GM18867 (cell line): ENCODE measurements around the gene DACT3.
"Not testable (repeated sequence)": the region's sequence is repeated elsewhere in the genome, so short reads cannot be mapped to it uniquely, and the experiment has no call there.

Source experiments
- ATAC-seq: cut with Tn5 transposase; IDR thresholded peaks from one replicate; pipeline ENCODE4 v1.9.1; 2021; ENCODE audit warnings: mild to moderate bottlenecking, moderate library complexity; ENCODE audit not compliant: unreplicated experiment

Gene DACT3

DNA sequence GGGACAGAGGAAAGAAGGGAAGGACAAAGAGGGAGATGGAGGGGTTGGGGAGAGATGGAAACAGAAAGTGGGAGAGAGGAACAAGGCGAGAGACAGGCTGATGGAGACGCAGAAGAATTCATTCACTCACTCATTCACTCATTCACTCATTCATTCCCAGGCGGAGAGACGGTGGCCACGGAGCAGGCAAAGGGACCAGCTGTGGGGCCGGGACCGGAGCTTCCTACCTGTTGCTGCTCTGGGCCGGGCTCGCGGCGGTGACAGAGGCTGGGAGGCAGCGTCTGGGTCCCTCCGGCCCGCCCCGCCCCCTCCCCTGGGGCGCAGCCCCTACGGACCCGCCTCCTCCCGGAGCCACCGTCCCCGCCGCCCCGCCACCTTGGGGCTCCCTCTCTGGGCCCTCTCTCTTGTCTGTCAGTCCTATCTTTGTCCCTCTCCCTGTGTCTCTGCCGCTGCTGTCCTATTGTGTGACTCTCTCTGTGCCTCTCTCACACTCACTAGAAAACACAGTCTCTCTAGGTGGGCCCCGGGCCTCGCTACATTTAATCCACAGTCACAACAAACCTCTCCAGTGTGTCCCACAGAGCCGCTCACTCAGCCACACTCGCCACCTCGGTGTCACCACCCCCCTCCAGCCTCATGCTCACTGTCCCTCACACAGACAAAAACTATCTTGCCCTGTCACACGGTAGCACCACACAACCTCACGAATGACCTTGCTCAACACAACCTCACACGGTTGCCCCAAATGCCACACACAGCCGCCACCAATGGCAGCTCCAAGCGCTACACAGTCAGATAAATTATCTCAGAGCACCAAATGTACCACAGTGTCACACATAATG is 24.8 kb downstream of the DACT3 start, which contains the start of gene GNG8:
Gene GNG8, minus strand, starts transcription at position 283 of the 842 bp plus-strand sequence. CDS start 1,520 bp downstream, outside the sequence.
- no peak for ATAC-seq

DNA sequence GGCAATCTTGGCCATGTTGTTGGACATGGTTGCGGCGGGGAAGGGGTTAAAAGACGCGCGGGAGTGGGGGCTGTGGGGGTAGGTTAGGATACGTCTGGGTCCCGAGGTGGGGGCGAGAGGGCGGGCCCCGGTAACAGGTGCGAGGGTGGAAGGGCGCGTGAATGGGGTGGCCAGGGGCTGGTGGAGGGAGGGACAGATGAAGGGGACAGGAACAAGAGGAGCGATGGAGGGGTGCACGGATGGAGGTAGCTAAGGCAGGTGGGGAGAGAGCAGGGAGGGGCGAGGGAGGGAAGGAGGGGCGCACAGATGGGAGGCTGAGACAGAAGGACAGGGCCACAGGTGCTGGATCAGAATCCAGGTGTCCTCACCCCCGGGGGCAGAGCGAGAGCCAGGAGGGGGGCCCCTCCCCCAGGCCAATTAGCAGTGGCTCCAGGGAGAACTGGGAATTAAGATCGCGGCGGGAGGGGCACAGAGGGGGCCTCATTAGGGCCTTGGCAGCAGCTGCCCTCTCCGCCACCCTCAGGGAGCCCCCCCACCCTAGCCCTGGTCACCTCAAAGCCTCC is 26.2 kb downstream of the DACT3 start:
- no peak for ATAC-seq

GRCh38 chr19:46634045-46634655 is 26.8 kb downstream of the DACT3 start:
- peak; percentile 62 for ATAC-seq

DNA sequence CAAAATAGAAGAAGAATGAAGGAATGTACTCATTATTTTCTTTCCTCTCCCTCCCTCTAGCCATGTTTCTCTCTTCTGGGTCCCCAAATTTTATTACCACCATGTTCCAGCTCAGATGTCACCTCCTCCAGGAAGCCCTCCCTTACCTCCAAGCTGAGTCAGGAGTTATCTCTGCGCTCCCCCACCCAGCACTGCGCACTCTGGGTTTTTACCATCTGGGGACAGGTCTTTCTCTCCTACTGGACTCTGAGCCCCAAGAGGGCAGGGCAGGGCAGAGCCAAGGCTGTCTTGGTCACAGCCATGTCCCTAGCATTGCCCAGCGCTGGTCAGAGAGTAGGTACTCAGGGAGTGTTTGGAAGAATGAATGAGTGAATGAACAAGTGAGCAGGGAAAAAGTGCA is 27.9 kb downstream of the DACT3 start:
- ATAC-seq = no peak

DNA sequence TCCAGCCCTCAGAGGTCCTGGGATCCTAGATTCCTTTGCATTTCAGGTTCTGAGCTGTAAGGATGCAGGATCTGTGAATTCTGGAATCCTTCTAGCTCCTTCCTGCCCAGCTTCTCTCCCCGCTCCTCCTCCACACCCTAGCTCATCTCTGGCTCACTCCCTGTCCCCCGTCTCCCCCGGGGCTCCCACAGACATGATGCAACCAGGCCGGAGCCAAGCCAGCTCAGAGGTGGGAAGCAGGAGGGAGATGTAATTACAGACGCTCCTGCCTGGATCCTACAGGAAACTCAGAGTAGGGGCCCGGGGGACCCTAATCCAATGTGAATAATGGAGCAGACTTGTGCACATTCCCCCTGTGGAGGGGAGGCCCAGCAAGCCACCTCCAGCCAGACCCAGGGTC is 29.5 kb downstream of the DACT3 start:
- ATAC-seq = no peak

- no peak for ATAC-seq
These were observed 30.3 kb downstream of the DACT3 start for GRCh38 chr19:46630586-46631205.

DNA sequence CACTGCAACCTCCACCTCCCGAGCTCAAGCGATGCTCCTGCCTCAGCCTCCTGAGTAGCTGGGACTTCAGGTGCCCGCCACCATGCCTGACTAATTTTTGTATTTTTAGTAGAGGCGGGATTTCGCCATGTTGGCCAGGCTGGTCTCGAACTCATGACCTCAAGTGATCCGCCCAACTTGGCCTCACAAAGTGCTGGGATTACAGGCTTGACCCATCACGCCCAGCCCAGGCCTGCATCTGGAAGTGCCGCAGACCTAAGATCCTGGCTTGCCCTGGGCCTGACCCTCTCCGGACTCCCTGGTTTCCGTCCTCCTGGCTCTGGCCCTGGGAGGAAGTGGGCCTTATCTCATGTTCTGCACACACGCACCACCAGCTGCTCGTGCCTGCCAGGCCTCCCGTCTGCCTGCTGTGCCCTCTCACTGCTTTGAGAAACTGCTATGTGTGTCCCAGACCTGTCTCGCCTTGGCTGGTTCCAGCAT is 31.4 kb downstream of the DACT3 start:
- no peak for ATAC-seq

- not testable (repeated sequence) for ATAC-seq
These were observed 32.0 kb downstream of the DACT3 start for GRCh38 chr19:46628970-46629369.

DNA sequence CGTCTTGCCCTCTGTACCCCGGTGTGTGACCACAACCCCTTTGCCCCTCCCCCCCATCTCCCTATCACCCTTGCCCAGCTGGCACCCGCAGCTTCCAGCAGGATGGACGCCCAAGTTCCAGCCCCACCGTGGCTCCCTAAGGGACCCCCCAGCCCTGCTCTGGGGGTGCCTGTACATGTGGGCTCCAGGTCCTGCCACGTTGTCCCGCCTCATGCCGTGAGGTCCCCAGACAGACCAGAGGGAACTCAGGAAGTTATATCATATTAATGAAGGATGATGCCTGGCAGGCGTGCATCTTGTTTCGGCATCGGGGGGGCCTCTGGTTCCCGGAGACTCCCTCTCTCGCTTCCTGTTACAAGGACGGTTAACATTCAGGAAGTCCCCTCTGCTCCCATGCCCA is 34.5 kb downstream of the DACT3 start:
- no peak for ATAC-seq

DNA sequence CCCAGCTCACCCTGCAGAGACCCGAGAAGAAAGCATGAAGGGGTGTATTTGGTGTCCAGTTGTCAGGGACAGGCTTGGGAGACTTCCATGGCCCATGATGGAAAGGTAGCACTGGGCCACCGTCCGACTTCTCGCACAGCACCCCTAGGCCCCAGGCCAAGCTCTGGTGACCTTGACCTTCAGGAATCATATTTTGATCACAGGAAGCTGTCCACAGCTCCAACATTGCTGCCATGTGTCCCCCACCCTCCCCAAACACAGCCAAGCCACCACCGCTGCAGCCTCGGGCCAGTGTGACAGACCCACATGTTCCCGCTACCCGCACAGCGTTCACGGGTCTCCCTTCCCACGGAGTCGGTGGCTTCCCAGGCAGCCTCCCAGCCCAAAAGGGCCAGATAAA is 35.3 kb downstream of the DACT3 start:
- ATAC-seq = no peak

DNA sequence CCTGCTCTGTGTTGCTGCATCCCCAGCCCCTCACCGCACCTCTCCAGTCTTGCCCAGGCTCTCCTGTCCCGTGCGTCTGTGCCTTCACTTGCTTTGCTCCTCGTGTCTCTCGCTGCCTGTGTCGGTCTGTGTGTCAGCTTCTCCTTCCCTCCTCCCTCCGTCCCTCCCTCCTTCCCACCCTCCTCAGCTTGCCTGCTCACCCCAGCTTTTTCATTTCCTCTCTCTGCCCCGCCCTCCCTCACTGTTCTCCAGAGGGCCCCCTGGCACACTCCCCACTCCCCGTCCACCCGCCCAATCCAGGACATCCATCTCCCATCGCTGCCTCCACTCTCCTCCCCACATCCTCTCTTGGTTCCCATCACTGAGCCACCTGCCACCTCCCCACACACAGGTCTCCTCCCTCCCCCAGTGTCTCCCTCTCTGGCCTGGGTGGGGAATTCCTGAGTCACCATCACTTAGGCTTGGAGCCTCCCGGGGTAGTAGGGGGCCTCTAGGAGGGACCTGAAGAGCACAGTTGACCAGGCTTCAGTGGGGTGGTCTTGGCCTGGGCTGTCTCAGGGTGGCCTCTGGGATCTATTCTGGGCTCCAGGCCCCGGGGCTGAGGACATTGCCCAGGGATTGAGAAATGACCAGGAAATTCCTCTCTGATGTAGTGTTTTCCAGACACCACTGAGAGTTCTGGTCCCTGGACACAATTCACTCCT is 35.9 kb downstream of the DACT3 start, which contains the start of gene PTGIR:
Gene PTGIR, minus strand, starts transcription at position 132 of the 704 bp plus-strand sequence. CDS start 864 bp downstream, outside the sequence.
- ATAC-seq = no peak

- no peak for ATAC-seq
These were observed 37.0 kb downstream of the DACT3 start for GRCh38 chr19:46623915-46624502.

GRCh38 chr19:46622118-46622446 is 38.9 kb downstream of the DACT3 start:
- no peak for ATAC-seq

GRCh38 chr19:46621191-46622117 is 39.5 kb downstream of the DACT3 start:
- ATAC-seq = no peak

GRCh38 chr19:46620716-46621115 is 40.3 kb downstream of the DACT3 start:
- no peak for ATAC-seq

- no peak for ATAC-seq
These were observed 40.7 kb downstream of the DACT3 start for GRCh38 chr19:46620267-46620666.

- ATAC-seq = no peak
These were observed 42.2 kb downstream of the DACT3 start for GRCh38 chr19:46618670-46619231.

DNA sequence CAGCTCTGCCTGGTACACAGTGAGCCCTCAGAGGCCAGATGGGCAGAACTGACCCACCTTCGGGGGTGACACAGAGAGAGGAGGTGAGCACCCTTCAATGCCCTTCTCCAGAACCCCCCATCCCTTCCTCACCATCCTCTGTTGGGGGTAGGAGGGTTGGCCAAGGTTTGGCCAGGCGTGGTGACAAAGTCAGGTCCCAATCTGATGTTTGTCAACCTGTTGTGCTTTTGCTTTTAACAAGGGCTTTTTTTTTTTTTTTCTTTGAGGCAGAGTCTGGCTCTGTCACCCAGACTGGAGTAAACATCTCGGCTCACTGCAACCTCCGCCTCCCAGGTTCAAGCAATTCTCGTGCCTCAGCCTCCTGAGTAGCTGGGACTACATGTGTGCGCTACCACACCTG is 43.4 kb downstream of the DACT3 start:
- ATAC-seq = no peak
